A549 (cell line): ENCODE measurements around the gene WT1. TPM values are rescaled to one million over a fixed set of nuclear protein-coding genes. Genes with fewer than 3 reads are reported as not detected.
A peak's percentile ranks its signal among the peaks of the same experiment; 100 is the strongest.

ENCODE experiments used
- ATAC-seq, 2 experiments: fragments of 200-7000 bp in 1 of 2; fragments of >200 bp in 1 of 2; cut with Nextera tagmentation in 1 of 2; cut with Tn5 transposase in 1 of 2; 3 replicates each; pipeline versions ENCODE4 v1.8.0 to v1.9.1; 2018 to 2020; ENCODE audit warnings: mild to moderate bottlenecking in 1 of 2, moderate library complexity in 1 of 2
- CTCF ChIA-PET: fragments of 300-600 bp; sonication (Branson Sonifier 250); formaldehyde crosslinking; extraction: SDS; loops from one replicate; lab custom pipeline; 2021; ENCODE audit warnings: antibody characterized with exemption, inconsistent platforms; lab: Yijun Ruan, JAX
- POLR2A ChIA-PET: fragments of 350-600 bp; formaldehyde crosslinking; extraction: SDS; loops from one replicate; lab custom pipeline; 2021; ENCODE audit warnings: antibody characterized with exemption, inconsistent platforms; lab: Yijun Ruan, JAX
- DNase-seq, 2 experiments: peaks; one replicate each; pipeline versions ENCODE4 v3.0.0 to v3.0.0-alpha.2; 2011 to 2016; ENCODE audit warnings: low read depth in 1 of 2, low spot score in 1 of 2
- FAIRE-seq: peaks from 2 replicates; lab custom pipeline; 2011; peaks lifted over from hg19 to GRCh38; lab: Jason Lieb, UNC
- H3K27ac ChIP-seq, 2 experiments: fragments of >200 bp; sonication (Bioruptor Twin); formaldehyde crosslinking; 3 replicates each; pipeline ENCODE4 v1.5.1; 2016 to 2017
- H3K4me1 ChIP-seq: fragments of >200 bp; sonication (Bioruptor Twin); formaldehyde crosslinking; 3 replicates; pipeline ENCODE4 v1.6.1; 2016
- H3K4me2 ChIP-seq: fragments of >200 bp; sonication (Bioruptor Twin); formaldehyde crosslinking; 3 replicates; pipeline ENCODE4 v1.6.1; 2016
- H3K4me3 ChIP-seq: fragments of >200 bp; sonication (Bioruptor Twin); formaldehyde crosslinking; 3 replicates; pipeline ENCODE4 v1.5.1; 2016
- H3K9me3 ChIP-seq: fragments of >200 bp; sonication (Bioruptor Twin); formaldehyde crosslinking; 3 replicates; pipeline ENCODE4 v1.6.1; 2016
- CTCF ChIP-seq: fragments of >200 bp; sonication (Bioruptor Twin); formaldehyde crosslinking; IDR thresholded peaks from 3 replicates; pipeline ENCODE4 v1.5.1; 2016
- E2F6 ChIP-seq: IDR thresholded peaks from 2 replicates; pipeline ENCODE4 v1.6.1; 2012; ENCODE audit warnings: low read depth, borderline replicate concordance
- EHF ChIP-seq: fragments of 250-450 bp; sonication (Bioruptor Pico); IDR thresholded peaks from 2 replicates; pipeline ENCODE4 v1.5.0; 2020; ENCODE audit warnings: mild to moderate bottlenecking
- ELK1 ChIP-seq: fragments of 150-350 bp; IDR thresholded peaks from 2 replicates; pipeline ENCODE4 v1.6.1; 2014; ENCODE audit warnings: low read depth, mild to moderate bottlenecking, low read length
- HMGXB4 ChIP-seq: fragments of 250-450 bp; sonication (Bioruptor Pico); IDR thresholded peaks from 2 replicates; pipeline ENCODE4 v1.5.0; 2021; ENCODE audit warnings: mild to moderate bottlenecking, moderate library complexity, borderline replicate concordance
- KDM1A ChIP-seq: fragments of 200-600 bp; sonication (generic); IDR thresholded peaks from 2 replicates; pipeline ENCODE4 v1.6.1; 2016; ENCODE audit warnings: low read depth, mild to moderate bottlenecking
- MAZ ChIP-seq: fragments of 150-350 bp; IDR thresholded peaks from 2 replicates; pipeline ENCODE4 v1.6.1; 2014; ENCODE audit warnings: antibody characterized with exemption, low read depth, low read length, borderline replicate concordance
- PHF8 ChIP-seq: fragments of 200-600 bp; sonication (generic); IDR thresholded peaks from 2 replicates; pipeline ENCODE4 v1.6.1; 2016; ENCODE audit warnings: low read depth, mild to moderate bottlenecking, antibody characterized with exemption, moderate library complexity, borderline replicate concordance
- RAD21 ChIP-seq, 2 experiments: fragments of >200 bp in 1 of 2; sonication (Bioruptor Twin) in 1 of 2; formaldehyde crosslinking in 1 of 2; IDR thresholded peaks in 1 of 2; conservative IDR thresholded peaks in 1 of 2; 2 replicates in 1 of 2; 3 replicates in 1 of 2; pipeline ENCODE4 v1.6.1; 2012 to 2018; ENCODE audit warnings: inconsistent platforms in 1 of 2
- RARB ChIP-seq: fragments of 250-450 bp; sonication (Bioruptor Pico); IDR thresholded peaks from 2 replicates; pipeline ENCODE4 v1.8.0; 2021; ENCODE audit warnings: mild to moderate bottlenecking, moderate library complexity
- RFX5 ChIP-seq: fragments of 450-650 bp; IDR thresholded peaks from 2 replicates; pipeline ENCODE4 v1.7.1; 2014; ENCODE audit warnings: antibody characterized with exemption, mild to moderate bottlenecking, moderate library complexity
- RNF2 ChIP-seq: fragments of 200-600 bp; sonication (generic); IDR thresholded peaks from 2 replicates; pipeline ENCODE4 v1.6.1; 2016; ENCODE audit warnings: low read depth, mild to moderate bottlenecking, antibody characterized with exemption, moderate library complexity, borderline replicate concordance
- SMC3 ChIP-seq: fragments of >200 bp; sonication (Bioruptor Twin); formaldehyde crosslinking; IDR thresholded peaks from 3 replicates; pipeline ENCODE4 v1.6.1; 2018; ENCODE audit warnings: inconsistent platforms
- ZFP36 ChIP-seq: fragments of 450-650 bp; IDR thresholded peaks from 2 replicates; pipeline ENCODE4 v1.6.1; 2014; ENCODE audit warnings: borderline replicate concordance; ENCODE audit not compliant: partially characterized antibody
- WGBS: methylation state at CpG from one replicate; pipeline ENCODE4 v1.1.6; 2017; ENCODE audit errors: missing lambda C conversion rate; 5-methylcytosine and 5-hydroxymethylcytosine counted together
- polyA plus RNA-seq, 4 experiments: library from polyadenylated mRNA; depleted of rRNA in 3 of 4; stranded (reverse); fragments of >200 nt; fragmentation: RNase III in 1 of 4; extraction: RNeasy Plus Mini Kit Qiagen cat#74134 plus additional on column Dnase treatment in 1 of 4; gene quantifications; 2 replicates in 3 of 4; 3 replicates in 1 of 4; pipeline ENCODE4 v1.2.3, GENCODE V29; 2011 to 2017

The WT1 gene
- polyA plus RNA-seq, 2 of the 4 experiments (the other 2 are of a cell fraction) = 2.8 to 4.0 TPM

- TF ChIP-seq E2F6 (no peak), ELK1 (no peak), RNF2 (no peak)
Observed at GRCh38 chr11:32450372-32450771, 15.0 kb upstream of the WT1 start (continued).

- FAIRE-seq = no peak
- ChIA-PET CTCF (interaction anchor here (0.7 to 1.1 kb wide), 3 partner anchors 10 to 332 kb away, joined by 3 to 4 read pairs (median 3); no protein-coding TSS in a partner anchor), POLR2A (no interaction called here)
- H3K27ac ChIP-seq = no peak overlapping the region
- H3K4me2 ChIP-seq = peak overlapping the region; percentile 33; the same call in 2 of the 3 replicates
- peaks cover 4% of the 10 kb centered on the region; the same call in 2 of the 3 replicates for H3K4me1 ChIP-seq
- H3K4me3 ChIP-seq = no peak overlapping the region
- peak; percentile 36 to 53 for DNase-seq
- TF ChIP-seq RARB (CRISPR knock-in tag) (no peak), SMC3 (0 out of 3 replicates have a peak, but pooled peaks have one; percentile 30), RAD21 (conservative IDR thresholded peaks at IDR 0.05 in 1 of 2, IDR thresholded peaks at IDR 0.05 in 1 of 2) (peak; percentile 33 to 38; a peak in 2 of 5 replicates), ZFP36 (no peak), EHF (CRISPR knock-in tag) (no peak), CTCF (peak; percentile 45), MAZ (no peak), RFX5 (no peak), HMGXB4 (CRISPR knock-in tag) (no peak)
- 9% methylated on average over 3 of the region's 3 CpGs for WGBS
- no peaks in the 10 kb centered on the region for H3K9me3 ChIP-seq
- ATAC-seq = peak; percentile 87 to 90
Observed at GRCh38 chr11:32448232-32448631, 12.9 kb upstream of the WT1 start.

GRCh38 chr11:32447252-32447651 lies 11.9 kb upstream of the WT1 start:
- DNase-seq (no peak), ATAC-seq (no peak), FAIRE-seq (no peak)
- no peaks in the 10 kb centered on the region for H3K9me3 ChIP-seq
- CTCF ChIA-PET = interaction anchor here (0.6 to 1.2 kb wide), 4 partner anchors 11 to 346 kb away, joined by 3 to 4 read pairs (median 4); partner anchors contain the start of gene WT1
- POLR2A ChIA-PET = no interaction called here
- peaks cover 4% of the 10 kb centered on the region; the same call in 2 of the 3 replicates for H3K4me1 ChIP-seq
- 33% methylated on average over 2 of the region's 2 CpGs for WGBS
- H3K27ac ChIP-seq = no peak overlapping the region
- no peak for TF ChIP-seq KDM1A
- H3K4me3 ChIP-seq = no peak overlapping the region
- H3K4me2 ChIP-seq = no peak overlapping the region

- POLR2A ChIA-PET = no interaction called here
- DNase-seq (no peak), FAIRE-seq (no peak), ATAC-seq (no peak)
- H3K4me1 ChIP-seq = peaks cover 4% of the 10 kb centered on the region; the same call in 2 of the 3 replicates
- 30% methylated on average over 6 of the region's 6 CpGs for WGBS
- H3K4me3 ChIP-seq = no peak overlapping the region
- H3K9me3 ChIP-seq = no peaks in the 10 kb centered on the region
- no peak overlapping the region for H3K27ac ChIP-seq
- CTCF ChIA-PET = interaction anchor here (1.2 kb wide), 1 partner anchor 10 kb away, joined by 4 read pairs; the partner anchor contains the start of gene WT1
- TF ChIP-seq PHF8 = no peak
- no peak overlapping the region for H3K4me2 ChIP-seq
Observed at GRCh38 chr11:32446227-32446626, 10.9 kb upstream of the WT1 start.
